Measurements from ENCODE around the gene MRPL14.

MRPL14 gene

GRCh38 chr6:44064089-44064947, 62.9 kb downstream of the MRPL14 start:
- peak; percentile 23 to 87 for DNase-seq

DNA sequence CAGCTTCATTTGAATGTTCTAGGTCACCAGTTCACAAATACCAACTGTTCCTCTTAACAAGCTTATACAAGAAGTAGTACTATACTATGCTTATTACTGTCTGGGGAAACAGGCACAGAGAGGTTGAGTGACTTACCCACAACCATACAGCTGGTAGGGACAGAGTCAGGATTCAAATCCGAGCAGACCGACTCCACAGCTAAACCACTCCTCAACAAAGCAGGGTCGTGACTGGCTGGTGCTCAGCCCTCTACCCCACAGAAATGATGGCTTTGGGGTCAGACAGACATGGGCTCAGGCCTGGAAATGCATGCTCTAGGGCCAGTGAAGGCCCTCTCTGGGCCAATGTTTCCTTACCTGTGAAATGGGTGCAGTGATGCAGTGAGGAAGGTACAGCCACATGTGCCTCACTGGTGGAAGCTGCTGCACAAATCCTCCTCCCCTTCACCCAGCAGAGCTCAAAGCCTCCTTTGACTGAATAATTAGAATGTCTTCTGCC, 63.6 kb downstream of the MRPL14 start:
- DNase-seq, result no peak
